PC-3 (cell line): ENCODE data around the gene IL32. TPM values are rescaled to one million over a fixed set of nuclear protein-coding genes. Genes with fewer than 3 reads are reported as not detected.

Experiments
- ATAC-seq: fragments of 200-7000 bp; cut with Tn5 transposase; 2 replicates; pipeline ENCODE4 v1.9.1; 2020; ENCODE audit warnings: mild to moderate bottlenecking, moderate library complexity
- BruUV-seq: library from RNA; stranded (reverse); fragments of 400-500 nt; replicated peaks from 2 replicates; lab custom pipeline; 2021; lab: Mats Ljungman, UMichigan
- CTCF ChIA-PET: fragments of 300-600 bp; sonication (Branson Sonifier 250); formaldehyde crosslinking; loops from one replicate; lab custom pipeline; 2022; ENCODE audit warnings: antibody characterized with exemption; lab: Charles Lee
- POLR2A ChIA-PET: fragments of 300-600 bp; sonication (Branson Sonifier 250); formaldehyde crosslinking; loops from one replicate; lab custom pipeline; 2022; ENCODE audit warnings: antibody characterized with exemption; ENCODE audit not compliant: unreplicated experiment; lab: Charles Lee
- DNase-seq: peaks from one replicate; pipeline ENCODE4 v3.0.0-alpha.2; 2015
- H2AFZ ChIP-seq: fragments of 300-600 bp; sonication (generic); 2 replicates; pipeline ENCODE4 v1.6.0; 2016; ENCODE audit warnings: antibody characterized with exemption, low read length
- H3F3A ChIP-seq: fragments of 300-600 bp; sonication (generic); one replicate; pipeline ENCODE4 v1.6.0; 2017; ENCODE audit warnings: antibody characterized with exemption, low read length, control low read depth, mild to moderate bottlenecking; ENCODE audit not compliant: unreplicated experiment
- H3K27ac ChIP-seq: fragments of 300-600 bp; sonication (generic); 2 replicates; pipeline ENCODE4 v1.5.1; 2016; ENCODE audit warnings: mild to moderate bottlenecking, low read length
- H3K27me3 ChIP-seq: fragments of 300-600 bp; sonication (generic); 2 replicates; pipeline ENCODE4 v1.6.1; 2016; ENCODE audit warnings: low read length, mixed read lengths
- H3K36me3 ChIP-seq: fragments of 300-600 bp; sonication (generic); 2 replicates; pipeline ENCODE4 v1.6.1; 2016; ENCODE audit warnings: low read depth, mixed run types, low read length, mixed read lengths
- H3K4me1 ChIP-seq: fragments of 300-600 bp; sonication (generic); 2 replicates; pipeline ENCODE4 v1.5.1; 2016; ENCODE audit warnings: low read length; ENCODE audit not compliant: insufficient read depth
- H3K4me2 ChIP-seq: fragments of 300-600 bp; sonication (generic); 2 replicates; pipeline ENCODE4 v1.6.0; 2016; ENCODE audit warnings: low read length
- H3K4me3 ChIP-seq: fragments of 300-600 bp; sonication (generic); 2 replicates; pipeline ENCODE4 v1.5.1; 2016; ENCODE audit warnings: mild to moderate bottlenecking, low read length, mixed read lengths
- H3K79me2 ChIP-seq: fragments of 300-600 bp; sonication (generic); 2 replicates; pipeline ENCODE4 v1.6.1; 2017; ENCODE audit warnings: low read length, mixed read lengths
- H3K9ac ChIP-seq: fragments of 300-600 bp; sonication (generic); 2 replicates; pipeline ENCODE4 v1.6.0; 2016; ENCODE audit warnings: mild to moderate bottlenecking, low read length
- H3K9me2 ChIP-seq: fragments of 300-600 bp; sonication (generic); replicated peaks from 2 replicates; pipeline ENCODE4 v1.6.1; 2016; ENCODE audit warnings: mixed run types, low read length, mixed read lengths
- H3K9me3 ChIP-seq: fragments of 300-600 bp; sonication (generic); 2 replicates; pipeline ENCODE4 v1.6.1; 2016; ENCODE audit warnings: low read length, mixed read lengths
- H4K20me1 ChIP-seq: fragments of 300-600 bp; sonication (generic); 2 replicates; pipeline ENCODE4 v1.6.1; 2016; ENCODE audit warnings: low read length, mixed read lengths
- CTCF ChIP-seq: fragments of 300-600 bp; sonication (generic); conservative IDR thresholded peaks from 2 replicates; pipeline ENCODE4 v1.5.1; 2017; ENCODE audit warnings: antibody characterized with exemption, low read depth, mild to moderate bottlenecking, low read length
- EZH2 ChIP-seq: fragments of 300-600 bp; sonication (generic); IDR thresholded peaks from one replicate; pipeline ENCODE4 v1.6.1; 2017; ENCODE audit warnings: antibody characterized with exemption, mild to moderate bottlenecking, low read length; ENCODE audit not compliant: unreplicated experiment
- EZH2phosphoT487 ChIP-seq: fragments of 300-600 bp; sonication (generic); IDR thresholded peaks from 2 replicates; pipeline ENCODE4 v1.6.1; 2018; ENCODE audit warnings: mild to moderate bottlenecking, antibody characterized with exemption, low read length, borderline replicate concordance
- intact Hi-C: fragments of 100-400 bp; cut with micrococcal nuclease; formaldehyde crosslinking; loops from 2 replicates; pipeline ENCODE4 v1.9.0; 2023
- total RNA-seq: library from RNA; depleted of rRNA; stranded (reverse); fragments of >200 nt; gene quantifications from 2 replicates; pipeline ENCODE4 v1.2.3, GENCODE V29; 2014

IL32 gene
- total RNA-seq, 1 experiment from 2014 or later = 8.8 TPM

DNA sequence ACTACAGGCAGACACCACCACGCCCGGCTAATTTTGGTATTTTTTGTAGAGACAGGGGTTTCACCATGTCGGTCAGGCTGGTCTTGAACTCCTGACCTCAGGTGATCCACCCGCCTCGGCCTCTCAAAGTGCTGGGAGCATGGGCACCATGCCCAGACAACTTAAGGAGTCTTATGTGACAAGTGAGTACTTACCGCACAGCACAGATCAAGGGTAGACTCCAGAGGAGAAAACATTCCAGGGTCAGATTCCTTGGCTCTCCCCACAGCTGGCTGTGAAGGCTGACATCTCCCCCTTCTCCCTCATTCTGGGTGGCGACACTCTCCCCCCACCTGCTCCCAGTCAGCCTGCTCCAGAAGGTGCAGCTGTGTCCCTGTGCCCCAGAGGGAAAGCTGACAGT, 23.0 kb downstream of the IL32 start:
- ChIA-PET POLR2A (no interaction called here), CTCF (no interaction called here)
- no peak for DNase-seq
- BruUV-seq = no TSS peak
- no peaks in the 10 kb centered on the region for H3K9me3 ChIP-seq
- no peaks in the 10 kb centered on the region for H3F3A ChIP-seq
- no peaks in the 10 kb centered on the region for H3K4me1 ChIP-seq
- no peak overlapping the region for H3K4me3 ChIP-seq
- TF ChIP-seq CTCF = no peak
- no peak overlapping the region for H3K9ac ChIP-seq
- intact Hi-C loops = no loop called here
- H2AFZ ChIP-seq = no peak overlapping the region
- H3K27me3 ChIP-seq = no peaks in the 10 kb centered on the region
- H3K36me3 ChIP-seq = no peaks in the 10 kb centered on the region
- no peaks in the 10 kb centered on the region for H3K79me2 ChIP-seq
- no peaks in the 10 kb centered on the region for H3K9me2 ChIP-seq
- H4K20me1 ChIP-seq = no peaks in the 10 kb centered on the region
- H3K27ac ChIP-seq = no peak overlapping the region
- H3K4me2 ChIP-seq = no peak overlapping the region
- ATAC-seq = no peak

DNA sequence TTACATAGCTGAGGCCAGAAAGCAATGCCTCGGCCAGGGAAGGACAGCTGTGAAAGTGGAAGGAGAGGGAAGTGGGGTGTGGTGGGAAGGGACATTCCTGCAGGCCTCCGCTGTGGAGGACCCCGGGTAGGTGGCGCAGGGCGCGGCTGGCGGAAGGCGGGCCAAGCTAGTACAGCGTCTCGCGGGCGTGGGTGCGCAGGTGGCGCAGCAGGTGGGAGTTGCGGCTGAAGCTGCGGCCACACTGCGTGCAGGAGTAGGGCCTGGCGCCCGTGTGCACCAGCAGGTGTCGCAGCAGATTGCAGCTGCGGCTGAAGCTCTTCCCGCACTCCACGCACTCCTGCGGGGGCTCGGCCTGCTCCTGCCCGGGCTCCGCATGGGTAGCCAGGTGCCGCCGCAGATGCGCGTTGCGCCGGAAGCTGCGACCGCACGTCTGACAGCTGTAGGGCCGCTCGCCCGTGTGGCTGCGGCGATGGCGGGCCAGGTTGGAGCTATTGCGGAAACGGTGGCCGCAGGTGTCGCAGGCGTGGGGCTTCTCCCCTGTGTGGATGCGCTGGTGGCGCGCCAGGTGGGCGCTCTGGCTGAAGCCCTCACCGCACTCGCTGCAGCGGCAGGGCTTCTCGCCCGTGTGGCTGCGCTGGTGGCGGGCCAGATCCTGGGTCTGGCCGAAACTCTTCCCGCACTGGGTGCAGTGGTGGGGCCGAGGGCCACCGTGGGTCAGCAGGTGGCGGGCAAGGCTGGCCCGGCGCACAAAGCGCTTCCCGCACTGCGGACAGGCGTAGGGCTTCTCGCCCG, 23.7 kb downstream of the IL32 start:
- DNase-seq (no peak), ATAC-seq (no peak)
- H3K9me2 ChIP-seq = no peaks in the 10 kb centered on the region
- H3K79me2 ChIP-seq = no peaks in the 10 kb centered on the region
- no peak overlapping the region for H3K4me2 ChIP-seq
- H3K36me3 ChIP-seq = no peaks in the 10 kb centered on the region
- ChIA-PET CTCF (no interaction called here), POLR2A (no interaction called here)
- no TSS peak for BruUV-seq
- intact Hi-C loops = no loop called here
- no peaks in the 10 kb centered on the region for H4K20me1 ChIP-seq
- H3K9me3 ChIP-seq = no peaks in the 10 kb centered on the region
- no peaks in the 10 kb centered on the region for H3K4me1 ChIP-seq
- no peak overlapping the region for H3K9ac ChIP-seq
- TF ChIP-seq EZH2 (no peak), EZH2phosphoT487 (no peak), CTCF (no peak)
- H3K4me3 ChIP-seq = no peak overlapping the region
- H2AFZ ChIP-seq = no peak overlapping the region
- no peaks in the 10 kb centered on the region for H3F3A ChIP-seq
- no peaks in the 10 kb centered on the region for H3K27me3 ChIP-seq
- no peak overlapping the region for H3K27ac ChIP-seq

GRCh38 chr16:3089717-3090592, 24.5 kb downstream of the IL32 start:
- Histone ChIP-seq H3K36me3 (no peaks in the 10 kb centered on the region), H3F3A (no peaks in the 10 kb centered on the region), H4K20me1 (no peaks in the 10 kb centered on the region), H3K79me2 (no peaks in the 10 kb centered on the region), H3K4me3 (no peak overlapping the region), H3K27ac (no peak overlapping the region), H3K9me2 (no peaks in the 10 kb centered on the region), H2AFZ (no peak overlapping the region), H3K9ac (no peak overlapping the region), H3K27me3 (no peaks in the 10 kb centered on the region), H3K9me3 (no peaks in the 10 kb centered on the region), H3K4me2 (no peak overlapping the region), H3K4me1 (no peaks in the 10 kb centered on the region)
- ChIA-PET CTCF (no interaction called here), POLR2A (no interaction called here)
- TF ChIP-seq EZH2phosphoT487 (no peak), CTCF (no peak), EZH2 (no peak)
- ATAC-seq (no peak), DNase-seq (no peak)
- intact Hi-C loops = no loop called here
- BruUV-seq = no TSS peak
